NCI-H2227 treated with DMSO at 0.1 percent for 48 hours (cell line): ENCODE data around the gene NUMA1.
A peak's percentile ranks its signal among the peaks of the same experiment; 100 is the strongest.

Source experiments
- DNase-seq: peaks from one replicate; lab custom pipeline; 2025; lab: John Stamatoyannopoulos, UW

NUMA1 gene

GRCh38 chr11:71999362-71999761 is 81.0 kb downstream of the NUMA1 start:
- DNase-seq, result no peak

- no peak for DNase-seq
Observed at GRCh38 chr11:71998649-71999310, 81.6 kb downstream of the NUMA1 start, which contains the start of gene IL18BP. Gene IL18BP, plus strand, starts transcription at chr11:71998909. Its CDS starts 1,076 bp downstream, at chr11:71999985.

- no peak for DNase-seq
Observed at GRCh38 chr11:71998061-71998460, 82.3 kb downstream of the NUMA1 start.

GRCh38 chr11:71997594-71997993 is 82.7 kb downstream of the NUMA1 start:
- DNase-seq, result no peak

- DNase-seq, result no peak
Observed at GRCh38 chr11:71996946-71997345, 83.4 kb downstream of the NUMA1 start.

- DNase-seq, result no peak
Observed at GRCh38 chr11:71996517-71996916, 83.8 kb downstream of the NUMA1 start.

- DNase-seq, result no peak
Observed at GRCh38 chr11:71995726-71996291, 84.5 kb downstream of the NUMA1 start.

GRCh38 chr11:71994786-71995185 is 85.6 kb downstream of the NUMA1 start:
- no peak for DNase-seq

- no peak for DNase-seq
Observed at GRCh38 chr11:71992136-71992730, 88.1 kb downstream of the NUMA1 start.

GRCh38 chr11:71991494-71991893 is 88.8 kb downstream of the NUMA1 start:
- no peak for DNase-seq

GRCh38 chr11:71990701-71991100 is 89.6 kb downstream of the NUMA1 start:
- no peak for DNase-seq

- DNase-seq, result no peak
Observed at GRCh38 chr11:71988050-71988449, 92.3 kb downstream of the NUMA1 start.

GRCh38 chr11:71987521-71987920 is 92.8 kb downstream of the NUMA1 start:
- no peak for DNase-seq

GRCh38 chr11:71986131-71986530 is 94.2 kb downstream of the NUMA1 start:
- DNase-seq, result no peak

GRCh38 chr11:71979602-71980001 is 100.7 kb downstream of the NUMA1 start:
- DNase-seq, result no peak

GRCh38 chr11:71979094-71979493 is 101.2 kb downstream of the NUMA1 start:
- DNase-seq, result no peak

- peak; percentile 5 for DNase-seq
Observed at GRCh38 chr11:71977743-71978418, 102.5 kb downstream of the NUMA1 start.

- DNase-seq, result no peak
Observed at GRCh38 chr11:71977090-71977489, 103.3 kb downstream of the NUMA1 start.

GRCh38 chr11:71976551-71976950 is 103.8 kb downstream of the NUMA1 start:
- DNase-seq, result no peak

GRCh38 chr11:71971680-71972079 is 108.7 kb downstream of the NUMA1 start:
- DNase-seq, result no peak

GRCh38 chr11:71964641-71965040 is 115.7 kb downstream of the NUMA1 start:
- no peak for DNase-seq

GRCh38 chr11:71963468-71963867 is 116.9 kb downstream of the NUMA1 start:
- no peak for DNase-seq
